SK-N-SH (cell line): ENCODE measurements around the gene OR10G4. TPM values are rescaled to one million over a fixed set of nuclear protein-coding genes. Genes with fewer than 3 reads are reported as not detected.

Experiments used
- CTCF ChIA-PET: fragments of 300-600, 350-600 bp; formaldehyde crosslinking; extraction: SDS; loops from one replicate; lab custom pipeline; 2021; lab: Yijun Ruan, JAX
- POLR2A ChIA-PET: fragments of 350-600 bp; sonication (Branson Sonifier 250); formaldehyde crosslinking; extraction: SDS; loops from one replicate; lab custom pipeline; 2020; ENCODE audit warnings: antibody characterized with exemption, inconsistent platforms; lab: Yijun Ruan, JAX
- DNase-seq: peaks from one replicate; pipeline ENCODE4 v3.0.0; 2012
- H2AFZ ChIP-seq: fragments of 200-600 bp; sonication (generic); 2 replicates; pipeline ENCODE4 v1.8.1; 2016; ENCODE audit warnings: antibody characterized with exemption, mild to moderate bottlenecking, low read depth
- H3F3A ChIP-seq: fragments of 200-600 bp; sonication (generic); replicated peaks from 2 replicates; pipeline ENCODE3; 2016; ENCODE audit warnings: antibody characterized with exemption, mild to moderate bottlenecking; ENCODE audit not compliant: insufficient read depth
- H3K27ac ChIP-seq, 2 experiments: fragments of 200-500 bp in 1 of 2; fragments of 200-600 bp in 1 of 2; sonication (Bioruptor generic) in 1 of 2; sonication (generic), shearing (Covaris generic) in 1 of 2; 2 replicates each; pipeline versions ENCODE4 v1.5.1 to v1.6.1; 2014 to 2016; ENCODE audit warnings: low read depth in 2 of 2, inconsistent platforms in 1 of 2, low read length in 1 of 2, mild to moderate bottlenecking in 1 of 2, mixed read lengths in 1 of 2
- H3K27me3 ChIP-seq: fragments of 200-600 bp; sonication (generic), shearing (Covaris generic); 2 replicates; pipeline ENCODE4 v1.6.1; 2016; ENCODE audit warnings: mixed run types; ENCODE audit not compliant: insufficient read depth
- H3K36me3 ChIP-seq, 2 experiments: fragments of 200-500 bp in 1 of 2; fragments of 200-600 bp in 1 of 2; sonication (Bioruptor generic) in 1 of 2; sonication (generic) in 1 of 2; replicated peaks in 1 of 2; 2 replicates each; pipeline versions ENCODE3 to v1.5.1; 2014 to 2016; ENCODE audit warnings: low read length in 1 of 2, mild to moderate bottlenecking in 1 of 2; ENCODE audit not compliant: insufficient read depth in 2 of 2, control insufficient read depth in 1 of 2
- H3K4me1 ChIP-seq, 2 experiments: fragments of 200-500 bp in 1 of 2; fragments of 200-600 bp in 1 of 2; sonication (Bioruptor generic) in 1 of 2; sonication (generic), shearing (Covaris generic) in 1 of 2; 2 replicates each; pipeline versions ENCODE4 v1.5.1 to v1.6.1; 2014 to 2016; ENCODE audit warnings: low read depth in 1 of 2, low read length in 1 of 2, mixed run types in 1 of 2; ENCODE audit not compliant: insufficient read depth in 2 of 2, control insufficient read depth in 1 of 2
- H3K4me2 ChIP-seq: fragments of 200-600 bp; sonication (generic), shearing (Covaris generic); 2 replicates; pipeline ENCODE4 v1.6.1; 2017; ENCODE audit warnings: mixed run types
- H3K4me3 ChIP-seq, 2 experiments: fragments of 200-500 bp in 1 of 2; fragments of 200-600 bp in 1 of 2; sonication (Bioruptor generic) in 1 of 2; sonication (generic), shearing (Covaris generic) in 1 of 2; 2 replicates each; pipeline versions ENCODE4 v1.5.1 to v1.8.1; 2014 to 2016; ENCODE audit warnings: low read depth in 2 of 2, inconsistent platforms in 1 of 2, low read length in 1 of 2, mild to moderate bottlenecking in 1 of 2, mixed read lengths in 1 of 2, moderate library complexity in 1 of 2
- H3K79me2 ChIP-seq: fragments of 200-600 bp; sonication (generic); 2 replicates; pipeline ENCODE4 v1.8.1; 2017; ENCODE audit warnings: mild to moderate bottlenecking; ENCODE audit not compliant: insufficient read depth
- H3K9ac ChIP-seq: fragments of 200-600 bp; sonication (generic); 2 replicates; pipeline ENCODE4 v1.6.1; 2017; ENCODE audit warnings: mixed run types
- H3K9me2 ChIP-seq: fragments of 200-600 bp; sonication (generic); 2 replicates; pipeline ENCODE4 v1.6.1; 2017; ENCODE audit warnings: mixed run types
- H3K9me3 ChIP-seq: fragments of 200-600 bp; sonication (generic); 2 replicates; pipeline ENCODE4 v1.6.1; 2017; ENCODE audit warnings: mixed run types, mild to moderate bottlenecking, moderate library complexity
- H4K20me1 ChIP-seq: fragments of 200-600 bp; sonication (generic); 2 replicates; pipeline ENCODE4 v1.6.1; 2017; ENCODE audit warnings: mild to moderate bottlenecking, mixed run types; ENCODE audit not compliant: insufficient read depth
- ELF1 ChIP-seq: IDR thresholded peaks from 2 replicates; pipeline ENCODE4 v1.4.0; 2012
- EP300 ChIP-seq, 2 experiments: IDR thresholded peaks; 2 replicates each; pipeline versions ENCODE4 v1.4.0 to v1.6.1; 2012; ENCODE audit warnings: borderline replicate concordance in 1 of 2, low read depth in 1 of 2, low read length in 1 of 2
- FOSL2 ChIP-seq: IDR thresholded peaks from 2 replicates; pipeline ENCODE4 v1.4.0; 2012; ENCODE audit warnings: low read depth, mild to moderate bottlenecking, moderate library complexity, borderline replicate concordance
- FOXJ3 ChIP-seq: sonication (generic); formaldehyde crosslinking; IDR thresholded peaks from 2 replicates; pipeline ENCODE4 v1.5.1; 2020; ENCODE audit warnings: mild to moderate bottlenecking, missing genetic modification reagents
- GATA2 ChIP-seq: sonication (generic); formaldehyde crosslinking; IDR thresholded peaks from 2 replicates; pipeline ENCODE4 v1.5.0; 2020; ENCODE audit warnings: mild to moderate bottlenecking, missing genetic modification reagents
- JUND ChIP-seq: IDR thresholded peaks from 2 replicates; pipeline ENCODE4 v1.4.0; 2012
- MEF2A ChIP-seq: IDR thresholded peaks from 2 replicates; pipeline ENCODE4 v1.4.0; 2012; ENCODE audit warnings: low read depth, borderline replicate concordance
- NFIC ChIP-seq: IDR thresholded peaks from 2 replicates; pipeline ENCODE4 v1.4.0; 2012; ENCODE audit warnings: borderline replicate concordance
- RAD21 ChIP-seq: IDR thresholded peaks from 2 replicates; pipeline ENCODE4 v1.6.1; 2012; ENCODE audit warnings: mild to moderate bottlenecking, low read length
- RFX5 ChIP-seq: IDR thresholded peaks from 2 replicates; pipeline ENCODE4 v1.6.1; 2012; ENCODE audit warnings: mild to moderate bottlenecking, improper control_type of control experiment, low read length
- TAF1 ChIP-seq: IDR thresholded peaks from 2 replicates; pipeline ENCODE4 v1.6.1; 2012; ENCODE audit warnings: low read depth, mild to moderate bottlenecking, low read length, moderate library complexity, borderline replicate concordance
- TCF12 ChIP-seq: IDR thresholded peaks from 2 replicates; pipeline ENCODE4 v1.4.0; 2012
- TEAD4 ChIP-seq: IDR thresholded peaks from 2 replicates; pipeline ENCODE4 v1.4.0; 2012; ENCODE audit warnings: mild to moderate bottlenecking, borderline replicate concordance; ENCODE audit not compliant: insufficient read depth
- USF2 ChIP-seq: fragments of 150-350 bp; IDR thresholded peaks from 2 replicates; pipeline ENCODE4 v1.6.1; 2017; ENCODE audit warnings: antibody characterized with exemption, low read length, low read depth, borderline replicate concordance
- YY1 ChIP-seq: IDR thresholded peaks from 2 replicates; pipeline ENCODE4 v1.4.0; 2012; ENCODE audit warnings: low read depth, mild to moderate bottlenecking
- WGBS: methylation state at CpG from one replicate; pipeline ENCODE4 v1.1.6; 2017; ENCODE audit warnings: low lambda C conversion rate; 5-methylcytosine and 5-hydroxymethylcytosine counted together
- polyA plus RNA-seq, 3 experiments: library from polyadenylated mRNA; depleted of rRNA; stranded (reverse); fragments of >200 nt; gene quantifications; 2 replicates each; pipeline ENCODE4 v1.2.3, GENCODE V29; 2012
- TF ChIP-seq, protein P1 (sequence below): IDR thresholded peaks from 2 replicates; pipeline ENCODE4 v1.4.0; 2012; ENCODE audit warnings: low read depth
- TF ChIP-seq, protein P2 (sequence below): IDR thresholded peaks from 2 replicates; pipeline ENCODE4 v1.4.0; 2012; ENCODE audit warnings: low read depth, borderline replicate concordance
- TF ChIP-seq, protein P3 (sequence below): IDR thresholded peaks from 2 replicates; pipeline ENCODE4; 2012
- TF ChIP-seq, protein P4 (sequence below): IDR thresholded peaks from 2 replicates; pipeline ENCODE4 v1.4.0; 2012; ENCODE audit warnings: low read depth, borderline replicate concordance
- TF ChIP-seq, protein P5 (sequence below): fragments of 150-350 bp; IDR thresholded peaks from 2 replicates; pipeline ENCODE4 v1.6.1; 2016; ENCODE audit warnings: mild to moderate bottlenecking, low read depth, low read length

OR10G4 gene
- polyA plus RNA-seq, 1 of the 3 experiments (the other 2 are of a cell fraction), result not detected

- 0% methylated on average over 1 of the region's 1 CpG for WGBS
- Histone ChIP-seq H3K9me3 (no peaks in the 10 kb centered on the region), H3K79me2 (no peaks in the 10 kb centered on the region), H3K9me2 (no peaks in the 10 kb centered on the region; the same call in 1 of the 2 replicates), H2AFZ (no peak within 1 kb of the TSS), H4K20me1 (no peaks in the 10 kb centered on the region), H3K9ac (no peak within 1 kb of the TSS), H3K4me2 (no peak within 1 kb of the TSS), H3F3A (no peaks in the 10 kb centered on the region), H3K36me3 (no peaks in the 10 kb centered on the region), H3K4me3 (no peak within 1 kb of the TSS), H3K4me1 (no peaks in the 10 kb centered on the region), H3K27ac (no peak within 1 kb of the TSS), H3K27me3 (peaks cover 8% of the 10 kb centered on the region; the same call in 1 of the 2 replicates)
- no peak for TF ChIP-seq NFIC
- no peak for TF ChIP-seq GATA2 (CRISPR knock-in tag)
- no peak for TF ChIP-seq YY1
- no peak for TF ChIP-seq MEF2A
- TF ChIP-seq, protein P1, sequence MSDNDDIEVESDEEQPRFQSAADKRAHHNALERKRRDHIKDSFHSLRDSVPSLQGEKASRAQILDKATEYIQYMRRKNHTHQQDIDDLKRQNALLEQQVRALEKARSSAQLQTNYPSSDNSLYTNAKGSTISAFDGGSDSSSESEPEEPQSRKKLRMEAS, result no peak
- TF ChIP-seq, protein P2, sequence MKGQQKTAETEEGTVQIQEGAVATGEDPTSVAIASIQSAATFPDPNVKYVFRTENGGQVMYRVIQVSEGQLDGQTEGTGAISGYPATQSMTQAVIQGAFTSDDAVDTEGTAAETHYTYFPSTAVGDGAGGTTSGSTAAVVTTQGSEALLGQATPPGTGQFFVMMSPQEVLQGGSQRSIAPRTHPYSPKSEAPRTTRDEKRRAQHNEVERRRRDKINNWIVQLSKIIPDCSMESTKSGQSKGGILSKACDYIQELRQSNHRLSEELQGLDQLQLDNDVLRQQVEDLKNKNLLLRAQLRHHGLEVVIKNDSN, result no peak
- no peak for TF ChIP-seq FOSL2
- no peak for TF ChIP-seq EP300 (IDR thresholded peaks at IDR 0.05; ENCODE audit: borderline replicate concordance in 1 of 2, low read depth in 1 of 2, low read length in 1 of 2)
- no peak for TF ChIP-seq RAD21
- no peak for TF ChIP-seq USF2
- TF ChIP-seq RFX5, result no peak
- TF ChIP-seq TAF1, result no peak
- no peak for TF ChIP-seq TEAD4
- TF ChIP-seq, protein P3, sequence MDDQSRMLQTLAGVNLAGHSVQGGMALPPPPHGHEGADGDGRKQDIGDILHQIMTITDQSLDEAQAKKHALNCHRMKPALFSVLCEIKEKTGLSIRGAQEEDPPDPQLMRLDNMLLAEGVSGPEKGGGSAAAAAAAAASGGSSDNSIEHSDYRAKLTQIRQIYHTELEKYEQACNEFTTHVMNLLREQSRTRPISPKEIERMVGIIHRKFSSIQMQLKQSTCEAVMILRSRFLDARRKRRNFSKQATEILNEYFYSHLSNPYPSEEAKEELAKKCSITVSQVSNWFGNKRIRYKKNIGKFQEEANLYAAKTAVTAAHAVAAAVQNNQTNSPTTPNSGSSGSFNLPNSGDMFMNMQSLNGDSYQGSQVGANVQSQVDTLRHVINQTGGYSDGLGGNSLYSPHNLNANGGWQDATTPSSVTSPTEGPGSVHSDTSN, result no peak
- TF ChIP-seq TCF12, result no peak
- TF ChIP-seq, protein P4, sequence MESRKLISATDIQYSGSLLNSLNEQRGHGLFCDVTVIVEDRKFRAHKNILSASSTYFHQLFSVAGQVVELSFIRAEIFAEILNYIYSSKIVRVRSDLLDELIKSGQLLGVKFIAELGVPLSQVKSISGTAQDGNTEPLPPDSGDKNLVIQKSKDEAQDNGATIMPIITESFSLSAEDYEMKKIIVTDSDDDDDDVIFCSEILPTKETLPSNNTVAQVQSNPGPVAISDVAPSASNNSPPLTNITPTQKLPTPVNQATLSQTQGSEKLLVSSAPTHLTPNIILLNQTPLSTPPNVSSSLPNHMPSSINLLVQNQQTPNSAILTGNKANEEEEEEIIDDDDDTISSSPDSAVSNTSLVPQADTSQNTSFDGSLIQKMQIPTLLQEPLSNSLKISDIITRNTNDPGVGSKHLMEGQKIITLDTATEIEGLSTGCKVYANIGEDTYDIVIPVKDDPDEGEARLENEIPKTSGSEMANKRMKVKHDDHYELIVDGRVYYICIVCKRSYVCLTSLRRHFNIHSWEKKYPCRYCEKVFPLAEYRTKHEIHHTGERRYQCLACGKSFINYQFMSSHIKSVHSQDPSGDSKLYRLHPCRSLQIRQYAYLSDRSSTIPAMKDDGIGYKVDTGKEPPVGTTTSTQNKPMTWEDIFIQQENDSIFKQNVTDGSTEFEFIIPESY, result no peak
- TF ChIP-seq FOXJ3 (CRISPR knock-in tag), result no peak
- TF ChIP-seq ELF1, result no peak
- TF ChIP-seq JUND, result no peak
- TF ChIP-seq, protein P5, sequence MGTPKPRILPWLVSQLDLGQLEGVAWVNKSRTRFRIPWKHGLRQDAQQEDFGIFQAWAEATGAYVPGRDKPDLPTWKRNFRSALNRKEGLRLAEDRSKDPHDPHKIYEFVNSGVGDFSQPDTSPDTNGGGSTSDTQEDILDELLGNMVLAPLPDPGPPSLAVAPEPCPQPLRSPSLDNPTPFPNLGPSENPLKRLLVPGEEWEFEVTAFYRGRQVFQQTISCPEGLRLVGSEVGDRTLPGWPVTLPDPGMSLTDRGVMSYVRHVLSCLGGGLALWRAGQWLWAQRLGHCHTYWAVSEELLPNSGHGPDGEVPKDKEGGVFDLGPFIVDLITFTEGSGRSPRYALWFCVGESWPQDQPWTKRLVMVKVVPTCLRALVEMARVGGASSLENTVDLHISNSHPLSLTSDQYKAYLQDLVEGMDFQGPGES, result no peak
- CTCF ChIA-PET, result no interaction called here
- peak; percentile 11 for DNase-seq
- POLR2A ChIA-PET, result no interaction called here
Measured at GRCh38 chr11:124041254-124041653, 28.5 kb downstream of the OR10G4 start, which contains the start of gene OR10G7. OR10G7 (minus strand) TSS chr11:124041325; CDS start chr11:124039001, 2,324 bp downstream.
